PC-9 (cell line): Measurements from ENCODE around the gene FNBP1L.

Experiments used
- EZH2 ChIP-seq: fragments of 200-600 bp; sonication (generic); IDR thresholded peaks from 2 replicates; pipeline ENCODE4 v1.8.0; 2017; ENCODE audit warnings: antibody characterized with exemption, low read depth
- TF ChIP-seq, protein P1 (sequence below): fragments of 200-600 bp; sonication (generic); conservative IDR thresholded peaks from 2 replicates; pipeline ENCODE4 v1.6.1; 2017; ENCODE audit warnings: mixed run types, antibody characterized with exemption, mild to moderate bottlenecking, moderate library complexity

DNA sequence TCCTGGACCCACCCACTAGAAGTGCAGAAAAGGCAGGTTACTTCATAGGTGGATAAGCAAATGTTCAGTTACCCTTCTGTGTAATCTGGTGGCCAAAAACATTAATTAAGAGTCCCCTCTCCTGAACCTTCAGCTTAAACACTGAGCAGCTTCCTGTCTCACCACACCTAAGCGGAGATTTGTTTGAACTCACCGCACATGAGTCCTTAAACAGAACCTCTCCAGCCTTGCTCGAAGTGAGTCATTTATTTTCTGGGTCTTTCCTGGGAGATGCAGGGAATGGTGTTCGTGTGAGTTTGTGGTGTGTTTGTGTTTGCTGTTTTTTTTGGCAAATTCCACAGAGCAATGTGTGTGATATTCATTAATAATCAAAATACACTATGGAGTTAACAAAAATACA lies 7.6 kb upstream of the FNBP1L start:
- TF ChIP-seq, protein P1, sequence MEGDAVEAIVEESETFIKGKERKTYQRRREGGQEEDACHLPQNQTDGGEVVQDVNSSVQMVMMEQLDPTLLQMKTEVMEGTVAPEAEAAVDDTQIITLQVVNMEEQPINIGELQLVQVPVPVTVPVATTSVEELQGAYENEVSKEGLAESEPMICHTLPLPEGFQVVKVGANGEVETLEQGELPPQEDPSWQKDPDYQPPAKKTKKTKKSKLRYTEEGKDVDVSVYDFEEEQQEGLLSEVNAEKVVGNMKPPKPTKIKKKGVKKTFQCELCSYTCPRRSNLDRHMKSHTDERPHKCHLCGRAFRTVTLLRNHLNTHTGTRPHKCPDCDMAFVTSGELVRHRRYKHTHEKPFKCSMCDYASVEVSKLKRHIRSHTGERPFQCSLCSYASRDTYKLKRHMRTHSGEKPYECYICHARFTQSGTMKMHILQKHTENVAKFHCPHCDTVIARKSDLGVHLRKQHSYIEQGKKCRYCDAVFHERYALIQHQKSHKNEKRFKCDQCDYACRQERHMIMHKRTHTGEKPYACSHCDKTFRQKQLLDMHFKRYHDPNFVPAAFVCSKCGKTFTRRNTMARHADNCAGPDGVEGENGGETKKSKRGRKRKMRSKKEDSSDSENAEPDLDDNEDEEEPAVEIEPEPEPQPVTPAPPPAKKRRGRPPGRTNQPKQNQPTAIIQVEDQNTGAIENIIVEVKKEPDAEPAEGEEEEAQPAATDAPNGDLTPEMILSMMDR, result no peak
- TF ChIP-seq EZH2, result no peak
